ENCODE measurements around the gene ZNF19.
A peak's percentile ranks its signal among the peaks of the same experiment; 100 is the strongest.

ZNF19 gene

GRCh38 chr16:71489122-71489521 lies at the start of gene ZNF19:
Gene ZNF19, minus strand, starts transcription at chr16:71489324. Its CDS starts 7,210 bp downstream, at chr16:71482114.
- DNase-seq: no peak
- TF ChIP-seq CTCF (IDR thresholded peaks at IDR 0.05): no peak
- Histone ChIP-seq H3K4me3 (no peak within 1 kb of the TSS), H3K27me3 (no peaks in the 10 kb centered on the region), H3K27ac (no peak within 1 kb of the TSS), H3K4me1 (peaks cover 0 to 5% (median 2%) of the 10 kb centered on the region in 4 donors), H3K9me3 (no peaks in the 10 kb centered on the region), H3K36me3 (no peaks in the 10 kb centered on the region)
- intact Hi-C loops (cut with DNase I; ENCODE audit: low total_unique reads): no loop called here

- TF ChIP-seq CTCF (IDR thresholded peaks at IDR 0.05): peak in 1 of 2 experiments; percentile 11
- H3K4me3 ChIP-seq: no peak overlapping the region
- no peaks in the 10 kb centered on the region for H3K4me1 ChIP-seq
- peaks cover 0 to 9% of the 10 kb centered on the region in 2 donors for H3K27me3 ChIP-seq
- intact Hi-C loops (cut with DNase I; ENCODE audit: low total_unique reads): no loop called here
- no peaks in the 10 kb centered on the region for H3K9me3 ChIP-seq
- no peak overlapping the region for H3K27ac ChIP-seq
- no peak for DNase-seq
- H3K36me3 ChIP-seq: no peaks in the 10 kb centered on the region
These were observed 48.5 kb upstream of the ZNF19 start for GRCh38 chr16:71537643-71538042.

- no peaks in the 10 kb centered on the region for H3K36me3 ChIP-seq
- H3K4me1 ChIP-seq: no peaks in the 10 kb centered on the region
- H3K27me3 ChIP-seq: peaks cover 0 to 4% of the 10 kb centered on the region in 2 donors
- no peak overlapping the region for H3K4me3 ChIP-seq
- DNase-seq: no peak
- intact Hi-C loops (cut with DNase I; ENCODE audit: low total_unique reads): no loop called here
- no peaks in the 10 kb centered on the region for H3K9me3 ChIP-seq
- no peak for TF ChIP-seq CTCF (IDR thresholded peaks at IDR 0.05)
- H3K27ac ChIP-seq: no peak overlapping the region
These were observed 47.8 kb upstream of the ZNF19 start for GRCh38 chr16:71536752-71537499.

GRCh38 chr16:71532366-71532765 lies 43.2 kb upstream of the ZNF19 start:
- TF ChIP-seq CTCF (IDR thresholded peaks at IDR 0.05): no peak
- no peak overlapping the region for H3K4me3 ChIP-seq
- intact Hi-C loops (cut with DNase I; ENCODE audit: low total_unique reads): no loop called here
- no peaks in the 10 kb centered on the region for H3K9me3 ChIP-seq
- H3K27ac ChIP-seq: no peak overlapping the region
- no peaks in the 10 kb centered on the region for H3K36me3 ChIP-seq
- DNase-seq: no peak
- H3K27me3 ChIP-seq: peaks cover 0 to 16% of the 10 kb centered on the region in 2 donors
- H3K4me1 ChIP-seq: no peaks in the 10 kb centered on the region

GRCh38 chr16:71528863-71529262 lies 39.7 kb upstream of the ZNF19 start:
- TF ChIP-seq CTCF (IDR thresholded peaks at IDR 0.05): no peak
- Histone ChIP-seq H3K36me3 (no peaks in the 10 kb centered on the region), H3K4me1 (no peaks in the 10 kb centered on the region), H3K9me3 (no peaks in the 10 kb centered on the region), H3K27ac (no peak overlapping the region), H3K4me3 (no peak overlapping the region), H3K27me3 (peaks cover 0 to 22% of the 10 kb centered on the region in 2 donors)
- DNase-seq: no peak
- intact Hi-C loops (cut with DNase I; ENCODE audit: low total_unique reads): no loop called here

All from tibial artery (tissue), 4 donors.